Measurements from ENCODE around the gene ACSL5.
"Not testable (repeated sequence)": the region's sequence is repeated elsewhere in the genome, so short reads cannot be mapped to it uniquely, and the experiment has no call there.

The ACSL5 gene

GRCh38 chr10:112351146-112351545 is 22.8 kb upstream of the ACSL5 start:
- no peak for DNase-seq

- no peak for DNase-seq
Measured at GRCh38 chr10:112352044-112352443, 21.9 kb upstream of the ACSL5 start.

- no peak for DNase-seq
Measured at GRCh38 chr10:112353046-112353445, 20.9 kb upstream of the ACSL5 start.

GRCh38 chr10:112356686-112357085 is 17.2 kb upstream of the ACSL5 start:
- no peak for DNase-seq

DNA sequence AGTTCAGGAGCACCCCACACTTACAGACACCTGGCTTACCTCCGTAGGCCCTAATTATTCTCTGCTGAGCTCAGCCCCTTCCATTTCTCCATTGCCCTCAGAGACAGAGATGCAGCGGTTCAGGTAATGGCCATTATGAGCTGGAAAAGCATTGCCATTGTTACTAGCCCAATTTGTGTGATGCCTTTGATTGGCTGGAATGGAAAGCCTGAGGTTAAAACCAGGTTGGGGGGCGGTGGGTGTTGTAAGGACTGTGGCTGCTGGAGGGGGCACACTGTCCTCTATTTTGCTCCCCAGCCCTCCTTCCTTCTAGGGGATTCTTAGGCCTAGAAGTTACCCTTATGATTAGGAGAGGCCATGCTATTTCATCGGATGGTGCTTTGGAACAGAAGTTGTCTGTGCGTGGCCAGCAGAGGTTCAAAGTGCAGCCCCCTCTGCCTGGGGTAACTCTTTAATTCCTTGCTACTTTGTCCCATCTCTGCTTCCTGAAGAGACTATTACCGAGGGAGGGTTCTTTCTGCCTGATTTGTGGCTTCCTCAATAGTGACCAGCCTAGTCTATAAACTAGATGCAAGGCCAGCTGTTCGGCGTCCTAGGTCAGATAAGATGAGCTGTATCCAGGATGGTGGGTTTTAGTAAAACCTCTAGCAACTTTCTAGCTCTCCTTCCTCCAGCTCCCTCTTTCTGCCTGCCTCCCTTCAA is 14.2 kb upstream of the ACSL5 start:
- DNase-seq, result no peak

DNA sequence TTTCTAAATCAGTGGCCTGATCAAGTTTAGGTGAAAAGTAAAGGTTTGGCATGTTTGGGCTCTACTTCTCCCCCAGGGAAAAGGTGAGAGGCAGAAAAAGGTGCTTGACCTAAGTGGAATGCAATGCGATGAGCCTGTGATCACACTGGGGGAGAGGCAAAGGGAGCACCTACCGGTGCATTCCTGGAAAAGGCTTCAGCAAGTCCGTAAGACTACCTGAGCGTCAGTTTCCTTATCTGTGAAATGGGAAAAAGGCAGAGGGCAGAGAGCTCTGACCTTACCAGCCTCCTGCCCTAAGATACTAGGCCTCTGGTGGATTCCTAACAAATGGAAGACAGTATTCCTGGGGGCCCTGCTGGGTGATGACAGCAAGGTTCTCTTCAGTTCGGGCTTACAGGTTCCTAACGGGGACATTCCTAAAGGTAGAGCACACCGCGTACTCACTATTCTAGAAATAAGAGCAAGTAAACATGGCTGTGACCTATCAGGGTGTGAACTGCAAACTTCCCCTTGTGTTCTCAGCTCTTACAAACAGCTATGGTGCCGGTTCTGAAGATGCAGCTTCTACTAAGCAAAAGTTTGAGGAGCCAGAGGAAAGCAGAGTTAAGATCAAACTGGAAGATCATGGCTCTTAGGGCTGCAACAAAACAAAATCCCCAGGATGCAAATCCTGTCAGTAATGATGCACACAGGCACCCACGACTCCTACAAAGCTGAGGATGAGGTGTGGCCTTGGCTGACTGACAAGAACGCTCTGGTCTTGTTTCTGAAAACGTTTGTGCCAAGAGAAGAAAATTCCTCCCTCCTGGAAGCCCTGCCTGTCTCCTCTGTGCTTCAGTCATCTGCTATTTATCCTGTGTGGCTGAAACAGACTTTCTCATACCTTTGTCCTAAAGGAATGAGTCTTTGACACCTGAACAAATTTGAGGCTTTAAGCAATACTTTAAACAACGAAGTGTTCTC is 13.3 kb upstream of the ACSL5 start:
- DNase-seq, result no peak

DNA sequence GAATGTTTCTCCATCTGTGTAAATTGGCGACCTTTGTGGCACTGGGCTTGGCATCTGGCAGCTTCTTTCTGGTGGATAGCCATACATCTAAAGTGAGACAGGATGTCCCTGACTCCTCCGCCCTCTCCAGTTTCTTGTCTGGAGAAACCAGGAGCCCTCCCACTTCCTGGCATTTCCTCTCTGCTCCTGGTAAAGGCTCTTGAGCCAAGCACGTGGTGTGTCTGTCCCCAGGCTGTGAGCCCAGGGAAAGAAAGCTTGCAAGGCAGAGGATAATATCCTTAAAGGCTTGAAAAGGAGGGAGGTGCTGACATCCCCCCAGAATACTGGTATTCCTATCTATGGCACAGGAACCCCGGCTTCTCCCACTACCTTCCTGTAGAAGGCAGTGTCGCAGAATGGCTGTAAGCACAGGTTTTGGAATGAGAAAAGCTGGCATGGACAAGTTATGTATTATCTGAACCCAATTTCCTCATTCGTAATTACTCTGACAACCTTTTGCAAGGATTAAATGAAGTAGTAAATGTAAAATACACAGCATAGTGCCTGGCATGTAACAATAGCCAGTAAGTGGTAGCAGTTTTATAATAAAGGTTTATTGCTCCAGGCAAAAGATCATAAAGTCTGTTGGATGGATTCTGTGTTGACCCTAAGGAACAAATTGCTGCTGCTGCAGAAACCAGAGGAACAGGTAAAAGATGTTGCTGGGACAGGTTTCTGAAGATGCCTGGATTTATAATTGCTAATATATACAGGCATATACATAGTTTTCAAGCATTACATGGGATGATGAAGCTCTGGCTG is 11.8 kb upstream of the ACSL5 start:
- no peak for DNase-seq

- DNase-seq, result no peak
Measured at GRCh38 chr10:112362833-112363232, 11.1 kb upstream of the ACSL5 start.

GRCh38 chr10:112363696-112364688 is 9.9 kb upstream of the ACSL5 start:
- no peak for DNase-seq

DNA sequence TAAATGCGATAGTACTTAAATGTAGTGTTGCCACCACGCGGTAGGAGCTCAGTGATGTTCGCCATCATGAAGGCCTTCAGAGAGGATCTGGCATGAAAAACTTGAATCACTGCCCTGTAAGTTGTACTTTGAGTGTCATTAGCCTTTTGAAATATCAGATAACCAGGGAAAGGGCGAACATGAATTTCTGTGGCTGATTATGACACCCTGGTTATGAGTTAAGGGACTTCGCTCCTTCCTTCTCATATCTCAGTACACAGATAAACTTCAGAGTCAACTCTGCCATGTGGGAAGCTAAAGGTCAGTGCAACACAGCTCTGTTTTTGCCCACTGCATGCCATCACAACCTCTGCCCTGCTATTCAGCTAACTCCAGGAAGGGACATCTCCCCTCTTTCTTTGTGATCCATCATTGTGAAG is 8.9 kb upstream of the ACSL5 start:
- no peak for DNase-seq

DNA sequence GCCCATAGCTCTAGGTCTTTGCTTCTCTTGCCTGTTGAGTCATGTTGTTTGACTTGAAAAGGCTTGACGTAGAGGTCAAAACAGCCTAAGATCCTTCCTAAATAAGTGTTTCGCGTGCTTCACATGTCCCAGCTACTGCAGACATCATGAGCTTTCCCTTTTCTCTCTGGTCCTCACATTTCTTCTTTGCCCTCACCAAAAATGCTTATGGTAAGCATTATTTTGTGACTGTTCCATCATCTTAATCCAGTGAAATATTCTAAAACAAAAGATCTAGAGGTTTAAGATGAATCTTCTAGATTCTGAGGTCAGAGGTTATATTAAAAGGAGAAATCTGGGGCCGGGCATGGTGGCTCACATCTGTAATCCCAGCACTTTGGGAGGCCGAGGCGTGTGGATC is 8.5 kb upstream of the ACSL5 start:
- no peak for DNase-seq

DNA sequence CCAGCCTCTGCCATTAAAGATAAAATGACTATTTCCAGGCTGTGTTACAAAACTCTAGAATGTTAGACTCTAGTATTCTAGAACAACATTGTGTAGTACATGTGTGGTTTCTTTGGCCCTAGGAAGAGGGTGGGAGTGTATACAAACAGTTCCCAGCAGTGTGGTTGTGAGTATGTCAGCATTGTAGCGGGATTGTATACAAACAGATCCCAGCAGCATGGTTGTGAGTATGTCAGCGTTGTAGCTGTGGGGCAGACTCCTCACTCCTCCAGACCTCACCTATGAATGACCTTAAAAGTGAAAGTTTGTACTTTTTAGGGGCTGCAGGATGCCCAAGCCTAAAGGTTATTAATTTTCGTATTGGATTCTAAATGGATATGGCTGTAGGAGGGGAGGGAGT is 6.9 kb upstream of the ACSL5 start:
- no peak for DNase-seq

GRCh38 chr10:112367516-112367915 is 6.4 kb upstream of the ACSL5 start:
- no peak for DNase-seq

DNA sequence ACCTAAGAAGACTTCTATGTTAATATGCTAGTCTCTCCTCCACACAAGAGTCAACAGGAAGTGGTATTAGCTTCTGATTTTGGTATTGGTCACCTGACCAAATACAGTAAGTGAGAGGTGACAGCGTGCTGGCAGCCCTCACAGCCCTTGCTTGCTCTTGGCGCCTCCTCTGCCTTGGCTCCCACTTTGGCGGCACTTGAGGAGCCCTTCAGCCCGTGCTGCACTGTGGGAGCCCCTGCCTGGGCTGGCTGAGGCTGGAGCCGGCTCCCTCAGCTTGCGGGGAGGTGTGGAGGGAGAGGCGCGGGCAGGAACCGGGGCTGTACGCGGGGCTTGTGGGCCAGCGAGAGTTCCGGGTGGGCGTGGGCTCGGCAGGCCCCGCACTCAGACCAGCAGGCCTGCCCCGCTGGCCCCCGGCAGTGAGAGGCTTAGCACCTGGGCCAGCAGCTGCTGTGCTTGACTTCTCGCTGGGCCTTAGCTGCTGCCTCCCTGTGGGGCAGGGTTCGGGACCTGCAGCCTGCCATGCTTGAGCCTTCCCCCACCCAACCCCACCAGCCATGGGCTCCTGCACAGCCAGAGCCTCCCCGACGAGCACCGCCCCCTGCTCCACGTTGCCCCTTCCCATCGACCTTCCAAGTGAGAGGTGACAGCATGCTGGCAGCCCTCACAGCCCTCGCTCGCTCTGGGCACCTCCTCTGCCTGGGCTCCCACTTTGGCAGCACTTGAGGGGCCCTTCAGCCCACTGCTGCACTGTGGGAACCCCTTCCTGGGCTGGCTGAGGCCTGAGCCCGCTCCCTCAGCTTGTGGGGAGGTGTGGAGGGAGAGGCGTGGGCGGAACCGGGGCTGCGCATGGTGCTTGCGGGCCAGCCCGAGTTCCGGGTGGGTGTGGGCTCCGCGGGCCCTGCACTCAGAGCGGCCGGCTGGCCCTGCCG is 4.2 kb upstream of the ACSL5 start:
- DNase-seq, result peak in 2 of 5 experiments; percentile 55 to 84

DNA sequence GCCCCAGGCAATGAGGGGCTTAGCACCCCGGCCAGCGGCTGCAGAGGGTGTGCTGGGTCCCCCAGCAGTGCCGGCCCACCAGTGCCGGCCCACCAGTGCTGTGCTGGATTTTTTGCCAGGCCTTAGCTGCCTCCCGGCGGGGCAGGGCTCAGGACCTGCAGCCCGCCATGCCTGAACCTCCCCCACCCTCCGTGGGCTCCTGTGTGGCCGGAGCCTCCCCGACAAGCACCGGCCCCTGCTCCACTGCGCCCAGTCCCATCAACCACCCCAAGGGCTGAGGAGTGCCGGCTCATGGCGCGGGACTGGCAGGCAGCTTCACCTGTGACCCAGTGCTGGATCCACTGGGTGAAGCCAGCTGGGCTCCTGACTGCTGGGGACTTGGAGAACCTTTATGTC is 3.5 kb upstream of the ACSL5 start:
- no peak for DNase-seq

GRCh38 chr10:112371326-112371725 is 2.6 kb upstream of the ACSL5 start:
- DNase-seq, result not testable (repeated sequence)

DNA sequence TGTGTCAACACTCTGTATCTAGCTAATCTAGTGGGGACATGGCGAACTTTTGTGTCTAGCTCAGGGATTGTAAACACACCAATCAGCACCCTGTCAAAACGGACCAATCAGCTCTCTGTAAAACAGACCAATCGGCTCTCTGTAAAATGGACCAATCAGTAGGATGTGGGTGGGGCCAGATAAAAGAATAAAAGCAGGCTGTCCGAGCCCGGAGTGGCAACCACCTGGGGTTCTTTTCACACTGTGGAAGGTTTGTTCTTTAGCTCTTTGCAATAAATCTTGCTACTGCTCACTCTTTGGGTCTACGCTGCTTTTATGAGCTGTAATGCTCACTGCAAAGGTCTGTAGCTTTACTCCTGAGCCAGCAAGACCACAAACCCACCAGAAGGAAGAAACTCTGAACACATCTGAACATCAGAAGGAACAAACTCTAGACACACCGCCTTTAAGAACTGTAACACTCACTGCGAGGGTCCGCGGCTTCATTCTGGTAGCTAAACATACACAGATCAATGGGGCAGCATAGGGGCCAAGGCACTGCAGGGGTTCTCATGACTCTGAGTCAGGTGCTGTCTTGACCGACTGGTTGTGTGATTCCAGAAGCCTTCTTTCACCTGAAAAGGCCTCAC is 1.6 kb upstream of the ACSL5 start:
- not testable (repeated sequence) for DNase-seq

GRCh38 chr10:112374724-112375541 is 1.0 kb downstream of the ACSL5 start:
- DNase-seq, result peak in 1 of 5 experiments; percentile 61

GRCh38 chr10:112375721-112376395 is 1.9 kb downstream of the ACSL5 start:
- peak in 2 of 5 experiments; percentile 58 to 79 for DNase-seq

All from T-helper 2 cell (primary cell).